HL-60 (cell line): ENCODE results near the gene SLC16A4.
"Not testable (repeated sequence)": the region's sequence is repeated elsewhere in the genome, so short reads cannot be mapped to it uniquely, and the experiment has no call there.

Experiments used
- DNase-seq, 2 experiments: peaks; one replicate each; pipeline ENCODE4 v3.0.0-alpha.2; 2010 to 2020; ENCODE audit warnings: low read depth in 1 of 2, low spot score in 1 of 2
- H3K27ac ChIP-seq: fragments of 250-450 bp; sonication (Bioruptor Pico); replicated peaks from 2 replicates; pipeline ENCODE4 v1.5.1; 2020; ENCODE audit warnings: mild to moderate bottlenecking, moderate library complexity
- H3K27me3 ChIP-seq: fragments of 250-450 bp; sonication (Bioruptor Pico); 2 replicates; pipeline ENCODE4 v1.5.1; 2021; ENCODE audit warnings: mild to moderate bottlenecking, moderate library complexity; ENCODE audit not compliant: insufficient read depth, poor library complexity, severe bottlenecking
- H3K4me3 ChIP-seq: replicated peaks from 2 replicates; pipeline ENCODE4 v1.5.1; 2011; ENCODE audit warnings: mild to moderate bottlenecking, control low read depth, low read length; ENCODE audit not compliant: insufficient read depth
- CTCF ChIP-seq: IDR thresholded peaks from one replicate; pipeline ENCODE4 v1.5.1; 2011; ENCODE audit warnings: low read length, control low read depth, inconsistent platforms; ENCODE audit not compliant: insufficient read depth
- GABPA ChIP-seq: IDR thresholded peaks from 2 replicates; pipeline ENCODE4 v1.6.1; 2012; ENCODE audit warnings: low read depth
- POLR2AphosphoS5 ChIP-seq: IDR thresholded peaks from 2 replicates; pipeline ENCODE4 v1.6.1; 2012; ENCODE audit warnings: low read depth
- SPI1 ChIP-seq: IDR thresholded peaks from 2 replicates; pipeline ENCODE4 v1.6.1; 2012; ENCODE audit warnings: low read depth, mild to moderate bottlenecking, borderline replicate concordance
- TF ChIP-seq, protein P1 (sequence below): IDR thresholded peaks from 2 replicates; pipeline ENCODE4 v1.6.1; 2012; ENCODE audit warnings: low read depth; ENCODE audit not compliant: insufficient replicate concordance

SLC16A4 gene

DNA sequence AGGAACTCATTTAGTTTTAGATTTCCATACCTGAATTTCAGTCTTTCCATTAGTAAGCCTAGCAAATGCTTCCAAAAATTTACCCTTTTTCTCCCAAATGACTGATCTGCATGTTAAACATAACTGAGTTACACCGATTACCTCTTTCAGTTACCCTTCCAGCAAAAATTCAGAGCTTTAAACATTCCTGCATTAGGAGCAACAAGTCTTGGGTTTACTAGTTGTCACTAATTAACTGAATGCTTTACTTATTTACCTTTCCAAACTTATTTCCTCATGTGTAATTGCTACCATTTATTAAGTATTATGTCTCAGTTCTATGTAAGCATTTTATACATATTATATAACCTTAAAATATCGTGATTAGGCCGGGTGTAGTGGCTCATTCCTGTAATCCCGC is 13.6 kb upstream of the SLC16A4 start:
- Histone ChIP-seq H3K27me3 (no peaks in the 10 kb centered on the region), H3K4me3 (no peak overlapping the region), H3K27ac (no peak overlapping the region)
- TF ChIP-seq POLR2AphosphoS5 (no peak), CTCF (no peak), GABPA (no peak), SPI1 (no peak)
- TF ChIP-seq, protein P1, sequence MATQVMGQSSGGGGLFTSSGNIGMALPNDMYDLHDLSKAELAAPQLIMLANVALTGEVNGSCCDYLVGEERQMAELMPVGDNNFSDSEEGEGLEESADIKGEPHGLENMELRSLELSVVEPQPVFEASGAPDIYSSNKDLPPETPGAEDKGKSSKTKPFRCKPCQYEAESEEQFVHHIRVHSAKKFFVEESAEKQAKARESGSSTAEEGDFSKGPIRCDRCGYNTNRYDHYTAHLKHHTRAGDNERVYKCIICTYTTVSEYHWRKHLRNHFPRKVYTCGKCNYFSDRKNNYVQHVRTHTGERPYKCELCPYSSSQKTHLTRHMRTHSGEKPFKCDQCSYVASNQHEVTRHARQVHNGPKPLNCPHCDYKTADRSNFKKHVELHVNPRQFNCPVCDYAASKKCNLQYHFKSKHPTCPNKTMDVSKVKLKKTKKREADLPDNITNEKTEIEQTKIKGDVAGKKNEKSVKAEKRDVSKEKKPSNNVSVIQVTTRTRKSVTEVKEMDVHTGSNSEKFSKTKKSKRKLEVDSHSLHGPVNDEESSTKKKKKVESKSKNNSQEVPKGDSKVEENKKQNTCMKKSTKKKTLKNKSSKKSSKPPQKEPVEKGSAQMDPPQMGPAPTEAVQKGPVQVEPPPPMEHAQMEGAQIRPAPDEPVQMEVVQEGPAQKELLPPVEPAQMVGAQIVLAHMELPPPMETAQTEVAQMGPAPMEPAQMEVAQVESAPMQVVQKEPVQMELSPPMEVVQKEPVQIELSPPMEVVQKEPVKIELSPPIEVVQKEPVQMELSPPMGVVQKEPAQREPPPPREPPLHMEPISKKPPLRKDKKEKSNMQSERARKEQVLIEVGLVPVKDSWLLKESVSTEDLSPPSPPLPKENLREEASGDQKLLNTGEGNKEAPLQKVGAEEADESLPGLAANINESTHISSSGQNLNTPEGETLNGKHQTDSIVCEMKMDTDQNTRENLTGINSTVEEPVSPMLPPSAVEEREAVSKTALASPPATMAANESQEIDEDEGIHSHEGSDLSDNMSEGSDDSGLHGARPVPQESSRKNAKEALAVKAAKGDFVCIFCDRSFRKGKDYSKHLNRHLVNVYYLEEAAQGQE, result no peak
- no peak for DNase-seq

DNA sequence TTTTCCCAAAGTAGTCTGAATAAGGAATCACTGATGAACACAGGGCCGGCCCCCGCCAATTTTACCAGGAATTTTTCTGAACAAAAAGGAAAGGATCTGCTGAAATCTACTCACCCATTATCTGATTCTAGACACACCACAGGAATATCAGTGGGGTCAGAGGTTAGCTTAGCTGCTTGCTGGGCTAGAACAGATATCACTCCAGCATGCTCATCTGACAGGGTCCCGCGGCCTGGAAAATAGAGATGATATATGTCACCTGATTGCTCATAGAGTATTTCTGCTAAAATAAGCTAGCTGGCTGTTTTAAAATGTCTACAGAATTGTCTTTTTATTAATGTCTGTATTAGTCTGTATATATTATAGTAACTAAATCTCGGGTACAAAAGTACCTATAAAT is 13.0 kb upstream of the SLC16A4 start:
- H3K4me3 ChIP-seq, result no peak overlapping the region
- no peak for TF ChIP-seq CTCF
- no peak for TF ChIP-seq SPI1
- TF ChIP-seq, protein P1, result no peak
- TF ChIP-seq POLR2AphosphoS5, result no peak
- no peak for TF ChIP-seq GABPA
- H3K27ac ChIP-seq, result no peak overlapping the region
- H3K27me3 ChIP-seq, result no peaks in the 10 kb centered on the region
- DNase-seq, result no peak

- not testable (repeated sequence) for H3K4me3 ChIP-seq, H3K27ac ChIP-seq, DNase-seq, H3K27me3 ChIP-seq
Observed at GRCh38 chr1:110396259-110396958, 5.6 kb upstream of the SLC16A4 start.

DNA sequence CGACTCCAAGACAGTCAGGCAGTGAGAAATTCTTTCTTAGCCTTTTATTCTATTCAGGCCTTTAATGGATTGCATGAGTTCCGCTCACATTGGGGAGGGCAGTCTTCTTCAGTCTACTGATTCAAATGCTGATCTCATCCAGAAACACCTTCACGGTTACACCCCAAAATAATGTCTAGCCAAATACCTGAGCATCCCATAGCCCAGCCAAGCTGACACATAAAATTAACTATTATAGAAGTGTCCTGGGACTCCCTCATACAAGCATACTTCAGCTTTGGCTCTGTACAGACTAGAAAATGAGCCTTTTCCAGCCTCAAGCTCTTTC is 3.6 kb upstream of the SLC16A4 start:
- TF ChIP-seq GABPA (no peak), POLR2AphosphoS5 (no peak), SPI1 (no peak), CTCF (no peak)
- TF ChIP-seq, protein P1, result no peak
- Histone ChIP-seq H3K27me3 (no peaks in the 10 kb centered on the region), H3K4me3 (no peak overlapping the region), H3K27ac (no peak overlapping the region)
- no peak for DNase-seq
